ENCODE data around the gene CARD11. TPM values are rescaled to one million over a fixed set of nuclear protein-coding genes. Genes with fewer than 3 reads are reported as not detected.

The CARD11 gene
- total and polyA plus RNA-seq, 2 of the 13 experiments (the other 11 are each of a cell fraction or from before 2014, with no cell fraction given), result 0.04 TPM; not detected in 1

- WGBS (ENCODE audit: low lambda C conversion rate), result 61% methylated on average over 13 of the region's 27 CpGs
- no TSS peak for BruUV-seq (replicated peaks)
- Histone ChIP-seq H4K20me1 (ENCODE audit: insufficient read depth, low read length) (no peaks in the 10 kb centered on the region), H3K4me3 (replicated peaks in 1 of 3; ENCODE audit: insufficient read depth in 1 of 3, low read depth in 2 of 3, low read length in 3 of 3) (no peak overlapping the region), H3K4me2 (ENCODE audit: low read depth, low read length) (no peak overlapping the region), H3K4me1 (ENCODE audit: insufficient read depth, low read length) (peaks cover 5% of the 10 kb centered on the region; the same call in 1 of the 2 replicates), H3K79me2 (ENCODE audit: insufficient read depth, low read length) (no peaks in the 10 kb centered on the region), H3K9ac (ENCODE audit: insufficient read depth, low read depth, low read length) (no peak overlapping the region), H3K27me3 (ENCODE audit: control insufficient read depth in 1 of 2, insufficient read depth in 2 of 2, low read length in 2 of 2) (peaks cover 4 to 29% of the 10 kb centered on the region in 2 experiments; a peak in 2 of 5 replicates), H3K36me3 (replicated peaks in 1 of 2; ENCODE audit: control insufficient read depth in 1 of 2, insufficient read depth in 2 of 2, low read length in 2 of 2) (no peaks in the 10 kb centered on the region), H3K9me3 (ENCODE audit: low read length) (no peaks in the 10 kb centered on the region), H2AFZ (ENCODE audit: low read length) (no peak overlapping the region), H3K27ac (ENCODE audit: extremely low read length, insufficient read depth, low read length) (no peak overlapping the region)
- no peak; the same call in 2 of the 3 replicates for ATAC-seq
- in situ Hi-C loops (cut with HindIII; ENCODE audit: extremely low pct_ligation_motif_present, low pct_unique_long_range_greater_than_20kb), result no loop called here
- CTCF ChIA-PET (ENCODE audit: low intra/inter-chr PET ratio, low total read pairs), result no interaction called here
- intact Hi-C loops (cut with micrococcal nuclease; ENCODE audit: unreplicated experiment), result no loop called here
- POLR2A ChIA-PET, result no interaction called here
- DNase-seq (ENCODE audit: low spot score), result no peak
- FAIRE-seq, result no peak
- TF ChIP-seq JUN (CRISPR knock-in tag; IDR thresholded peaks at IDR 0.05) (no peak), FIP1L1 (IDR thresholded peaks at IDR 0.05; ENCODE audit: borderline replicate concordance, insufficient read depth, low read depth, low read length) (no peak), MNT (IDR thresholded peaks at IDR 0.05) (no peak), ZNF780A (CRISPR knock-in tag; IDR thresholded peaks at IDR 0.05) (no peak), TBP (CRISPR knock-in tag; IDR thresholded peaks at IDR 0.05) (no peak), REXO4 (CRISPR knock-in tag; IDR thresholded peaks at IDR 0.05; ENCODE audit: borderline replicate concordance) (no peak), ZFYVE20 (CRISPR knock-in tag; IDR thresholded peaks at IDR 0.05; ENCODE audit: borderline replicate concordance, low read depth) (no peak), ZNF704 (CRISPR knock-in tag; IDR thresholded peaks at IDR 0.05; ENCODE audit: borderline replicate concordance) (no peak), SETDB1 (CRISPR knock-in tag; IDR thresholded peaks at IDR 0.05; ENCODE audit: borderline replicate concordance) (no peak), ZNF17 (CRISPR knock-in tag; IDR thresholded peaks at IDR 0.05) (no peak), ZNF576 (CRISPR knock-in tag; IDR thresholded peaks at IDR 0.05) (no peak), ZNF83 (CRISPR knock-in tag; IDR thresholded peaks at IDR 0.05; ENCODE audit: borderline replicate concordance) (no peak), CENPBD1 (CRISPR knock-in tag; IDR thresholded peaks at IDR 0.05; ENCODE audit: borderline replicate concordance, low read depth) (no peak), ZNF75D (CRISPR knock-in tag; IDR thresholded peaks at IDR 0.05; ENCODE audit: borderline replicate concordance) (no peak), ZNF724P (CRISPR knock-in tag; IDR thresholded peaks at IDR 0.05; ENCODE audit: borderline replicate concordance) (no peak), DZIP1 (CRISPR knock-in tag; IDR thresholded peaks at IDR 0.05) (no peak), POGZ (CRISPR knock-in tag; IDR thresholded peaks at IDR 0.05) (no peak)
Observed at GRCh38 chr7:2980401-2981102, 63.1 kb downstream of the CARD11 start.
